ENCODE data around the gene PABPC1L.

The PABPC1L gene

DNA sequence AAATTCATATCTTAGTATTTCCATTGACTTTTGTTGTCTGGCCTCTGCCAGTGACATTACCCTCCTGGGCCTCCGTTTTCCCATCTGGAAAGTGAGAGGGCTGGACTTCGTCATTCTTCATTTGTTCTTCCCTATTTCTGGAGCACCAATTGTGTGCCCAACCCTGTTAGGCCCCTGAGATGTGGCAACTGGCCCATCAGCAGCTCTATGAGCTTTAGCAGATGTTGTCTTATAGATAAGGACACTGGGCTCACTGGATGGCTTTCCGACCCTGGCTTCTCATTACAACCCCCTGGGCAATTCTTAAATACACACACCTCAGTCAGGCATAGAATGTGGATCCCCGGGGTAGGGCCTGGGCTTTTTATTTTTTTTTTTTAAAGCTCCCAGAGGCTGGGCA, 14.7 kb downstream of the PABPC1L start:
- Histone ChIP-seq H3K4me1 (ENCODE audit: control insufficient read depth, insufficient read depth, low read length) (no peaks in the 10 kb centered on the region), H3K36me3 (ENCODE audit: insufficient read depth, low read length) (peaks cover 9% of the 10 kb centered on the region), H3K9ac (ENCODE audit: low read depth, low read length) (no peak overlapping the region), H3K9me3 (replicated peaks; ENCODE audit: low read length) (no peaks in the 10 kb centered on the region), H3K4me2 (ENCODE audit: low read length) (no peak overlapping the region), H3K27me3 (ENCODE audit: control insufficient read depth, insufficient read depth, low read length) (no peaks in the 10 kb centered on the region), H3K4me3 (ENCODE audit: low read length) (no peak overlapping the region)

DNA sequence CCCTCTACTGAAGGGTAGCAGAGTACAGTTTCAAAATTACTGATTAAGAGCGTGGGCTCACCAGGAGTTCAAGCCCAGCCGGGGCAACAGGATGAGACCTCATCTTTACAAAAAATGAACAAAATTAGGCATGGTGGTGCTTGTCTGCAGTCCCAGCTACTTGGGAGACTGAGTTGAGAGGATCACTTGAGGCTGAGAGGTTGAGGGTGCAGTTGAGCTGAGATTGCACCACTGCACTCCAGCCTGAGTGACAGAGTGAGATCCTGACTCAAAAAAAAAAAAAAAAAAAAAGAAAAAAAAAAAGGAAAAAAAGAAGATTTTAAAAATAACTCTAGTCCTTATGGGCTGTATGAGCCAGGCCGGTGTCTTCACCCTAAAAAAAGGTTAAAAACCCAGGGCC, 18.7 kb downstream of the PABPC1L start:
- Histone ChIP-seq H3K4me3 (ENCODE audit: low read length) (no peak overlapping the region), H3K36me3 (ENCODE audit: insufficient read depth, low read length) (peaks cover 20% of the 10 kb centered on the region), H3K9ac (ENCODE audit: low read depth, low read length) (no peak overlapping the region), H3K27me3 (ENCODE audit: control insufficient read depth, insufficient read depth, low read length) (no peaks in the 10 kb centered on the region), H3K9me3 (replicated peaks; ENCODE audit: low read length) (no peaks in the 10 kb centered on the region), H3K4me1 (ENCODE audit: control insufficient read depth, insufficient read depth, low read length) (no peaks in the 10 kb centered on the region), H3K4me2 (ENCODE audit: low read length) (no peak overlapping the region)

DNA sequence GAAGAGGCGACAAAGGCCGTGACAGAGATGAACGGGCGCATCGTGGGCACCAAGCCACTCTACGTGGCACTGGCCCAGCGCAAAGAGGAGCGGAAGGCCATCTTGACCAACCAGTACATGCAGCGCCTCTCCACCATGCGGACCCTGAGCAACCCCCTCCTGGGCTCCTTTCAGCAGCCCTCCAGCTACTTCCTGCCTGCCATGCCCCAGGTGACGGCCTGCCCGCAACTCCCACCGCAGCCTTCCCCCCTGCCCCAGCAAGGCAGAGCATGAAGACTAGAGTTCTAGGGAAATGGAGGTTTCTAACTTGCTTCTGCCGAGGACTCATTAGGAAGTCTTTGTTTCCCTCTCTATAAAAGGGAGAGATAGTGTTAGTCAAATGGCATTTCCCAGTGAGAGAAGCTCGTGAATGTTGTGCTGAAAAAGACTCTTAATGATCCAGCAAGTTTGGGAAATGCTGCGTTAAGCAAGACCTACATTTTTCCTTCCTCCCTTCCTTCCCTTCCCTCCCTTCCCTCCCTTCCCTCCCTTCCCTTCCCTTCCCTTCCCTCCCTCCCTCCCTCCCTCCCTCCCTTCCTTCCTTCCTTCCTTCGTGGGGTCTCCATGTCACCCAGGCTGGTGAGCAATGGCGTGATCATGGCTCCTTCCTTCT, 20.8 kb downstream of the PABPC1L start:
- Histone ChIP-seq H3K4me3 (ENCODE audit: low read length) (no peak overlapping the region), H3K9me3 (replicated peaks; ENCODE audit: low read length) (no peaks in the 10 kb centered on the region), H3K4me1 (ENCODE audit: control insufficient read depth, insufficient read depth, low read length) (no peaks in the 10 kb centered on the region), H3K27me3 (ENCODE audit: control insufficient read depth, insufficient read depth, low read length) (no peaks in the 10 kb centered on the region), H3K36me3 (ENCODE audit: insufficient read depth, low read length) (peaks cover 27% of the 10 kb centered on the region), H3K9ac (ENCODE audit: low read depth, low read length) (no peak overlapping the region), H3K4me2 (ENCODE audit: low read length) (no peak overlapping the region)

DNA sequence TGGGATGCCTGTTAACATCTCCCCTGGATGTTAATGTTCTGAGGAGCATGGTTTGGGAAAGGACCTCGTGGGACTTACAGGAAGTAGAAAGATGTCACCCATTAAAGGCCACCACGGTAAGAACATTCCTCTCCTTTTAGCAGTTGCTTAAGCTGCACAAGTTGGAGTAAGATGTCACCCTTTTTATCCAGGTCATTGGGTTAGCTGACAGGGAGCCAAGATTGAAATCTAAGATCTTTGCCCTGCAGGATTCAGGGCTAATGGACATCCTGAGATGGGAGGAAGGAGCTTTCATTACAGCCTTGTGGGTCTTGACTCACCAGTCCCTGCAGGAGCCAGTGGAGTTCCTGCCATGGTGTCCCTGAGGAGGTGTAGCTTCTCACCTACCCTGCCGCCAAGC, 22.1 kb downstream of the PABPC1L start:
- H3K4me2 ChIP-seq (ENCODE audit: low read length): no peak overlapping the region
- no peak overlapping the region for H3K9ac ChIP-seq (ENCODE audit: low read depth, low read length)
- H3K4me3 ChIP-seq (ENCODE audit: low read length): no peak overlapping the region
- no peaks in the 10 kb centered on the region for H3K27me3 ChIP-seq (ENCODE audit: control insufficient read depth, insufficient read depth, low read length)
- H3K9me3 ChIP-seq (replicated peaks; ENCODE audit: low read length): no peaks in the 10 kb centered on the region
- H3K36me3 ChIP-seq (ENCODE audit: insufficient read depth, low read length): peaks cover 39% of the 10 kb centered on the region
- no peaks in the 10 kb centered on the region for H3K4me1 ChIP-seq (ENCODE audit: control insufficient read depth, insufficient read depth, low read length)

DNA sequence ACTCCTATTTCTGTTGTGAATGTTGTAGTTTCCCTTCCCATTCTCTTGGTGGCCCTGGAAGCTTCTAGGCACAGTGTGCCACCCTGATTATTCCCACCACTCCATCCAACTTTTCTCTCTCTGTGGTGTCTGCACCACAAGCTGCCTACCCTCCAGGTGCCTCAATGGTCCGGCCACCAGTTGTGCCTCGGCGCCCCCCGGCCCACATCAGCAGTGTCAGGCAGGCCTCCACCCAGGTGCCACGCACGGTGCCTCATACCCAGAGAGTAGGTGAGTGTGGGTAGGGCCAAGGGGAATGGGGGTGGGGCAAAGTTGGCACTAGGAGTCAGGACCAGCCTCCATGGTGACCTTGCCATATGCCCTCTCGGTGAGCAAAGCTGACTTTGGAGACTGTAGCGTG, 23.1 kb downstream of the PABPC1L start:
- Histone ChIP-seq H3K4me2 (ENCODE audit: low read length) (no peak overlapping the region), H3K9me3 (replicated peaks; ENCODE audit: low read length) (no peaks in the 10 kb centered on the region), H3K9ac (ENCODE audit: low read depth, low read length) (no peak overlapping the region), H3K4me1 (ENCODE audit: control insufficient read depth, insufficient read depth, low read length) (no peaks in the 10 kb centered on the region), H3K4me3 (ENCODE audit: low read length) (no peak overlapping the region), H3K27me3 (ENCODE audit: control insufficient read depth, insufficient read depth, low read length) (no peaks in the 10 kb centered on the region), H3K36me3 (ENCODE audit: insufficient read depth, low read length) (peaks cover 44% of the 10 kb centered on the region)

DNA sequence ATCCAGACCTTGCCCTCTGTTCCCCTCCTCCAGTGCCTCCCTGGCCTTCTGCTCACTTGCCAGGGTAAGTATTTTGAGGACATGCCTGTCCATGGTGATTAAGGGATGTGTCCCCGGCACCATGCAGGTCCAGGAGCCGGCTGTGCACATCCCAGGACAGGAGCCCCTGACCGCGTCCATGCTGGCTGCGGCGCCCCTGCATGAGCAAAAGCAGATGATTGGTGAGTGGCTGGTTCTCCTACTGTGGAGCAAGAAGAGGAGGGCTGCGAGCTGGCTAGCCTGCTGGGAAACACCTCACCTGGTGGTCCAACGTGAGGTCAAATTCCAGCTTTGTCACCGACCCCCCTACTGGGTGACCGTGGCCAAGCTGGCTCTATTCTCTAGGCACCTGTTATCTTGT, 26.6 kb downstream of the PABPC1L start:
- no peak overlapping the region for H3K9ac ChIP-seq (ENCODE audit: low read depth, low read length)
- H3K4me1 ChIP-seq (ENCODE audit: control insufficient read depth, insufficient read depth, low read length): peaks cover 11% of the 10 kb centered on the region
- no peak overlapping the region for H3K4me2 ChIP-seq (ENCODE audit: low read length)
- H3K9me3 ChIP-seq (replicated peaks; ENCODE audit: low read length): no peaks in the 10 kb centered on the region
- H3K27me3 ChIP-seq (ENCODE audit: control insufficient read depth, insufficient read depth, low read length): no peaks in the 10 kb centered on the region
- peaks cover 63% of the 10 kb centered on the region for H3K36me3 ChIP-seq (ENCODE audit: insufficient read depth, low read length)
- H3K4me3 ChIP-seq (ENCODE audit: low read length): no peak overlapping the region

DNA sequence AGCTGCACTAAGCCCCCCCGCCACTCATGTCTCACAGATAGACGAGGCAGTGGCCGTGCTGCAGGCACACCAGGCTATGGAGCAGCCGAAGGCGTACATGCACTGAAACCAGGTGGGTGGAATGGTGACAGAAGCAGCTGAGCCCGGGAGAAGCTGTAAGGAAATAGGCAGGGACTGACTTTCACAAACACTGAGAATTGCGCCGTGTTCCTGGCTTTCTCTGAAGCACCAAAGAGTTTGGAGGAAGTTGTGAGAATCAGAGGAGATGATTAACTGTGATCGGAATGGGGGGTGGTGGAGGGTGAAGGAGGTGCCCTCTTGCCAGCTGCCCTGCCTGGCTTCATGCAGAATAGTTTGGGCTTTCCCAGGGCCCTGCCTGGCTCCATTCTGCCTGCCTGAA, 28.8 kb downstream of the PABPC1L start:
- Histone ChIP-seq H3K9me3 (replicated peaks; ENCODE audit: low read length) (no peaks in the 10 kb centered on the region), H3K4me2 (ENCODE audit: low read length) (no peak overlapping the region), H3K4me3 (ENCODE audit: low read length) (no peak overlapping the region), H3K36me3 (ENCODE audit: insufficient read depth, low read length) (peaks cover 69% of the 10 kb centered on the region), H3K9ac (ENCODE audit: low read depth, low read length) (no peak overlapping the region), H3K4me1 (ENCODE audit: control insufficient read depth, insufficient read depth, low read length) (peaks cover 11% of the 10 kb centered on the region), H3K27me3 (ENCODE audit: control insufficient read depth, insufficient read depth, low read length) (no peaks in the 10 kb centered on the region)

DNA sequence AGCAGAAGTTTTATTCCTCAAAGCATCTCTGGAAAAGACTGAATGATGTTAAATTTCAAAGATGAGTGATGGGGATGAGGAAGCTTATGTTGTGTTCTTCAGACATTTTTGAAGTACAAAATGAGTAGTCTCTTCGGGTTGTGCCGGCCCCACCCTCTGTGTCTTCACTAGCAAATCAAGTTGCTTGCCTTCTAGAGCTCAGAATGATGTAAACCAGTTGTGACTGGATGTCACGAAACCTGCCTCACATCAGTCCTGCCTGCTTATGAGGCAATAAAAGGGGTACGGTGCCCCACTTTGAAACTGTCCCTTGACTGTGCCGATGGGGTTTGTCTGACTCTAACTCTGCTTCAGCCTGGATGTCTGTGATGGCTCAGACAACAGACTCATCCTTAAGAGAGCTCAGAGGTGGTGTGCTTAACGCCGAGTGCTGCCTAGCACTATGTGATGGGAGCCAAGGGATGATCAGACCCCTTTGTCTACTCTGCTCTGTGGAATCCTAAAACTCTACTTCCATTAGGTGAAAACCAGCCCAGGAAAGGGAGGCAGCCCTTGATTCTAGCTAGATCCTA, 31.3 kb downstream of the PABPC1L start:
- H3K27me3 ChIP-seq (ENCODE audit: control insufficient read depth, insufficient read depth, low read length): no peaks in the 10 kb centered on the region
- no peaks in the 10 kb centered on the region for H3K9me3 ChIP-seq (replicated peaks; ENCODE audit: low read length)
- no peak overlapping the region for H3K4me3 ChIP-seq (ENCODE audit: low read length)
- H3K9ac ChIP-seq (ENCODE audit: low read depth, low read length): no peak overlapping the region
- peaks cover 11% of the 10 kb centered on the region for H3K4me1 ChIP-seq (ENCODE audit: control insufficient read depth, insufficient read depth, low read length)
- H3K4me2 ChIP-seq (ENCODE audit: low read length): no peak overlapping the region
- H3K36me3 ChIP-seq (ENCODE audit: insufficient read depth, low read length): peaks cover 78% of the 10 kb centered on the region

DNA sequence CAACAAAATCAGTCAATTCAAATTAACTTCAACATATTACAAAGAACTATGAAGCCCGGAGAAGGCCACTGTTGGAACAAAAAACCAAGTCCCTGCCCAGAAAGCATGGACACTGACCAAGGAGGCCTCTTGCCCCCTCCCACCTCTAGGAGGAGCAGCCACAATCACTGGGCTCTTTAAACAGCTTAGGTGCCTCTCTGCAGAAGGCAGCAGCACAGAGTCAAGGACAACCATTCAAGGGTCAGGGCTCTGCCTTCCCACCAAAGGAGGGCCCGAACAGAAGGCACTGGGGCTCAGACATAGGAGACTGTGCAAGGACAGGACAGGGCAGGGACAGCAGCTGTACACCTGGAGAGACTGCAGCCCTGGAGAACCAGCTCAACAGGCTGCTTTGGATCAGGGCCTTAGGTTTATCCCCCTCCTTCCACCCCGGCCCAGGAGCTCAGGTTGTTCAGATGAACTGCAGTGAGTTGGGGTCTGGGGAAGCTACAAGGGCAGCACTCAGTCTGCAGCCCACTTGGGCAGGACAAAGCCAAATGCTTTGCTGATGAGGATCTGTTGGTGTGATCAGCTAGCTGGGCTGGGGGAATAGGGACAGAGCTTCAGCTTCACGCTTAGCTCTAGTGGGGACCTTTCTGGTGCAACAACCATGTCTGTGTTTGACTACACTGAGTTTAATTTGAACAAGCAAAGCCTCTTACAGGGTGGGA, 32.6 kb downstream of the PABPC1L start:
- H3K9ac ChIP-seq (ENCODE audit: low read depth, low read length): no peak overlapping the region
- peaks cover 78% of the 10 kb centered on the region for H3K36me3 ChIP-seq (ENCODE audit: insufficient read depth, low read length)
- H3K9me3 ChIP-seq (replicated peaks; ENCODE audit: low read length): no peaks in the 10 kb centered on the region
- H3K4me1 ChIP-seq (ENCODE audit: control insufficient read depth, insufficient read depth, low read length): peaks cover 11% of the 10 kb centered on the region
- no peak overlapping the region for H3K4me2 ChIP-seq (ENCODE audit: low read length)
- no peaks in the 10 kb centered on the region for H3K27me3 ChIP-seq (ENCODE audit: control insufficient read depth, insufficient read depth, low read length)
- no peak overlapping the region for H3K4me3 ChIP-seq (ENCODE audit: low read length)

DNA sequence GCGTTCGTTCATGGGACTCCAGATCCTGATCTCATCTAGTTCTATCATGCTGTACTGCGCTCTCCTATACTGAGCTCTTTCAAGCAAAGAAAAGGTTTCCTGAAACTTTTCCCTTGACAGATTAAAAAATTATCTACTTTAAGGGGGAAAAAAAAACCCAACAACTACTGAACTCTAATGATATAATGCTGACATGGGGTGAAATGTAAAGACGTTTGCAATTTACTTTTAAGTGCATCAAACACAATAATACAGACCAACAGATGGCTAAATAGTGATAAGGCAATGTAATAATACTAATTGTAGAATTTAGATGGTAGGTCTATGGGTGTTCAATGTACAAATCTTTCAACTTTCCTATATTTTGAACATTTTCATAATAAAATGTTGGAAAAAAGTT, 34.0 kb downstream of the PABPC1L start:
- H3K36me3 ChIP-seq (ENCODE audit: insufficient read depth, low read length): peaks cover 82% of the 10 kb centered on the region
- no peaks in the 10 kb centered on the region for H3K27me3 ChIP-seq (ENCODE audit: control insufficient read depth, insufficient read depth, low read length)
- no peak overlapping the region for H3K4me2 ChIP-seq (ENCODE audit: low read length)
- no peak overlapping the region for H3K9ac ChIP-seq (ENCODE audit: low read depth, low read length)
- H3K4me1 ChIP-seq (ENCODE audit: control insufficient read depth, insufficient read depth, low read length): peaks cover 5% of the 10 kb centered on the region
- no peaks in the 10 kb centered on the region for H3K9me3 ChIP-seq (replicated peaks; ENCODE audit: low read length)
- H3K4me3 ChIP-seq (ENCODE audit: low read length): no peak overlapping the region

DNA sequence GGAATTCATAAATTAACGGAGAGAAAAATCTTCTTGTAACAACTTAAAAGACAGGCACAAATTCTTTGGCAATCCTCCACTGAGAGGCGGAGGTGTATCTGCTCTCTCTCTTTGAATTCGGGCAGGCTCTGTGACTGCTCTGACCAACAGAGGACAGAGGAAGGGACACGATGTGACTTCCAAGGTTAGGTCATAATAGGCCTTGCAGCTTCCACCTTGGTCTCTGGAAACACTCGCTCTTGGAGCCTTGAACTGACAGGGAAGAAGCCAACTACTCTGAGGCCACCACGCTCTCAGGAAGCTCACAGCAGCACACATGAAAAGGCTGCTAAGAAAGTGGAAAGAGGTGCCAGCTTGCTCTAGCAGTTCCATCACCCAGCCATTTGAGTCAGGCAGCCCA, 35.4 kb downstream of the PABPC1L start:
- peaks cover 87% of the 10 kb centered on the region for H3K36me3 ChIP-seq (ENCODE audit: insufficient read depth, low read length)

More for the DNA sequence above, 35.4 kb downstream of the PABPC1L start:
- Histone ChIP-seq H3K4me3 (ENCODE audit: low read length) (no peak overlapping the region), H3K4me2 (ENCODE audit: low read length) (no peak overlapping the region), H3K4me1 (ENCODE audit: control insufficient read depth, insufficient read depth, low read length) (no peaks in the 10 kb centered on the region), H3K9me3 (replicated peaks; ENCODE audit: low read length) (no peaks in the 10 kb centered on the region), H3K9ac (ENCODE audit: low read depth, low read length) (no peak overlapping the region), H3K27me3 (ENCODE audit: control insufficient read depth, insufficient read depth, low read length) (no peaks in the 10 kb centered on the region)
